ENCODE results near the gene CCL23.
A peak's percentile ranks its signal among the peaks of the same experiment; 100 is the strongest.
"Not testable (repeated sequence)": the region's sequence is repeated elsewhere in the genome, so short reads cannot be mapped to it uniquely, and the experiment has no call there.

Gene CCL23

DNA sequence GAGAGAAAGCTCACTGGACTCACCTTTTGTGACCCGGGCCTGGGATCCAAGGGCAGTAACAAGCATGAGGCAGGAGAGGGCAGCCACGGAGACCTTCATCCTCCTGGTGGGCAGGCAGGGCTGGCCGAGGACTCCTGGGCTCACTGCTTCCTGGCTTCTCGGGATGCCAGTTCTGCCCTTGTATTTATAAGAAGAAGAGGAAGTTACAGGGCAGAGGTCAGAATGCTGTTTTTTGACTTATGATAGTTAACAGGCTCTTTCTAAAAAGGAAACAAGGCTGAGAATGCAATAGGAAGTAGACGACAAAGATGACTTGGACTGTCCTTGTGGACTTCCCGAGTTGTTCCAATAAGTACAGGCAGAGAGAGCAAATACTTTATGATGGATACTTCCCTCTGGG is at the start of gene CCL23:
TSS of gene CCL23 (minus strand) at position 174 of the 400 bp plus-strand sequence. CDS start at position 99, 75 bp downstream.
- no peak for DNase-seq

- no peak for DNase-seq
These were observed 48.7 kb upstream of the CCL23 start for GRCh38 chr17:36066365-36066985.

DNA sequence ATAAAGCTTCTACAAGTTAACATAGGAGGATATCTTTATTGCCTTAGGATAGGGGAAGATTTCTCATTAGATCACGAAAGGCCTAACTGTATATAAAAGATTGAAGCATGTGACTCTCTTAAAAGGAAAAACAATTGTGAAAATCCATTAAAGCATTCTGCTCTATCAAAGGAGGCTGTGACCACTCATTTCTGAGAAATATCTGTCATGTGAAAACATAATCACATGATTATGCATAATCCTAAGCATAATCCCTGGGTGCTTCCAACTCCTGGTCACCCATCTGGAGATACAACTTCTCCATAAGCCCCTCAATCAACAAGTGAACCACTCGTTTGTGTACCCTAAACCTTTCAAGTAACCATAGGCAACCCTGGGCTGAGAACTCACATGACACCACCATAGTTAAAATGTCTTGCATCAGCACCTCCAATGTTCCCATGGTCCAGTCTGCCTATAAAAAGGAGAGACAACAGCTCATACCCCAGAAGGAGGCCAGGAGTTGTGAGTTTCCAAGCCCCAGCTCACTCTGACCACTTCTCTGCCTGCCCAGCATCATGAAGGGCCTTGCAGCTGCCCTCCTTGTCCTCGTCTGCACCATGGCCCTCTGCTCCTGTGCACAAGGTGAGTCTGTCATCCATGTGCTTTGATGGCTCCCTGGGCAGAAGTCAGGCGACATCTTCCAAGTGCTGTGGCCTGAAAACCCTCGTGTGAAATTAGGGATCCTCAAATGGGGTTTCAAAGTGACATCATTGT is 46.2 kb upstream of the CCL23 start, which contains the start of gene CCL18:
TSS of gene CCL18 (plus strand) at position 487 of the 756 bp plus-strand sequence. CDS start at position 558, 71 bp downstream.
- DNase-seq, result no peak

DNA sequence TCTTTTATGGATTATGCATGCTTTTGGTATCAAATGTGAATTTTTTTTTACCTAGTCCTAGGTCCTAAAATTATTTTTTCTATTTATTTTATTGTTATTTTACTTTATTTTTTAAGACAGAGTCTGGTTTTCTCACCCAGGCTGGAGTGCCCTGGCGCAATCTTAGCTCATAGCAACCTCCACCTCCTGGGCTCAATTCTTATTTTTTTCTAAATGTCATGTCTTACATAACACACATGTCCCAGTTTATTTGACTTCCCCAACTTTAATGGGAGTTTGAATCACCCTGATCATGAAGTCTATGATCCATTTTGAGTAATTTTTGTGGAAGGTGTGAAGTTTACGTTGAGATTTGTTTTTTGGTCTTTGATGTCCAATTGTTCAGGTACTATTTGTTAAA is 43.0 kb upstream of the CCL23 start:
- DNase-seq, result no peak

- DNase-seq, result no peak
These were observed 41.6 kb upstream of the CCL23 start for GRCh38 chr17:36059406-36059805.

GRCh38 chr17:36057911-36058310 is 40.1 kb upstream of the CCL23 start:
- no peak for DNase-seq

DNA sequence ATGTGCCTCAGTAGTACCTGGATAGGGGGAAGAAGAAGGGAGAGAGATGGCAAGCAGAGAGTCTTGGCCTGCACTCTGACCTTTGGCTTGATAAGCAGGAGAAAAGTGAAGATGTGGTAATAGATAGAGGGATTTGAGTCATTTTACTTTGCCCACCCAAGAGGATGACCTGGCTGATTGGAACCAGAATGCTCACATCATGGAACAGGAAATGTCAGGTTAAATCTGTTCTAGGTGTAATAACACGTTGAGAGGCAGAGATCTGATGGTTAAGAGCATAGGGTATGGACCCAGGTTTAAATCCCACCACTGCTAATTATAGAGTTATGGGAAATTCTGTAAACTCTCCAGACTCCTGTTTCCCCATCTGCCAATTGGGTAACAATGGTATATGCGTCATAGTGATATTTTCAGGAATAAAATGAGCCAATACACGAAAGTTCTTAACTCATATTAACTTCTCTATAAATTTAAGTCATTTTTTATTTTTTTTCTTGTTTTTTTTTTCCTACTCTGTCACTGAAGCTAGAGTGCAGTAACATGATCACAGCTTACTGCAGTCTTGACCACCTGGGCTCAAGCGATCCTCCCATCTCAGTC is 38.2 kb upstream of the CCL23 start:
- no peak for DNase-seq

- DNase-seq, result no peak
These were observed 37.4 kb upstream of the CCL23 start for GRCh38 chr17:36055171-36055570.

DNA sequence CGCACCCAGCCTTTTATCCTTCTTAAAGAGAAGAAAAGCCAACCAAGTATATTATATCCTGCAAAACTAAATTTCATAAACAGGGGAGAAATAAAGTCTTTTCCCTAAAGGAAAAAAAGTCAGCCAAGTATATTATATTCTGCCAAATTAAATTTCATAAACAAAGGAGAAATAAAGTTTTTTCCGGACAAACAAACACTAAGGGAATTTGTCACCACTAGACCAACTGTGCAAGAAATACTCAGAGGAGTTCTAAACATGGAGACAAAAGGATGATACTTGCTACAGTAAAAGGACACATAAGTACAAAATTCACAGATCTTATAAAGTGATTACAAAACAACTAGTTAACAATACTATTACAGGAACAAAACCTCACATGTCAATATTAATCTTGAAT is 31.9 kb upstream of the CCL23 start:
- DNase-seq, result no peak

- no peak for DNase-seq
These were observed 30.3 kb upstream of the CCL23 start for GRCh38 chr17:36048066-36048465.

DNA sequence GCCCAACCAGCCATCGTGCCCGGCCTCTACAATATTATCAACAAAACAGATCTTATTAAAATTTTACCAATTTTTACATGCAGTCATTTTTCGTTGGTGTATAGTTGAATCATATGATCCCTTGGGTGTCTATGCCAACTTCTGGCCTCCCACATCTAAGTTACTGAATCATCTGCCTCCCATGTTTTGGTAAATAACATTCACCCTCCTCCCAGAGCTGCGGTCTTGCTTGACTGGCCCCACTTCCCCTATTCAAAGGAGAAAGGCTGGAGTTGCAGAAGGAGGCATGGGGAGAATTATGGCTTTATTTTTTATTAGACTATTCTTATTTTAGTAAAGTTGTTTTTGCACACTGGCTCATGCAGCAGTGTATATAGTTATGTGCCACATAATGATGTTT is 18.5 kb upstream of the CCL23 start:
- DNase-seq, result no peak

- DNase-seq, result no peak
These were observed 16.4 kb upstream of the CCL23 start for GRCh38 chr17:36034127-36034526.

DNA sequence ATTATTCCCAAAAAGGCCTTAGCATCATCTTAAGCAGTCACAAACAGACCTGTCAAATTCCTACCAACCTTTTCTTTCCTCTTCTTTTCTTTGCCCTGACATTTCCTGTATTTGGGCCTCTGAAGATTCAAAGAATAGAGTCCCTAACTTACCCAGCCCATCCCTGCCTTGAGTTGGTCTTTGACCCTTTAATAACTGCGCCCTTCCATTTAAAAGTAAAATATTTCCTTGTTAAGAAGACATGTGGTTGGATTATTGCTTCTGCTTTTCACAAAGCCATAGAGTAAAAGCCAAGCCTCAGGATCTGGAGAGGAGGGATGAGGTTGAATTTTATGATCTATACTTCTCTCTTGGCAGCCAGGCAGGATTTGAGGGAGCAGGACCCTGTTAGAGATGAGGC is 13.2 kb upstream of the CCL23 start:
- no peak for DNase-seq

GRCh38 chr17:36027761-36028160 is 10.0 kb upstream of the CCL23 start:
- DNase-seq, result no peak

DNA sequence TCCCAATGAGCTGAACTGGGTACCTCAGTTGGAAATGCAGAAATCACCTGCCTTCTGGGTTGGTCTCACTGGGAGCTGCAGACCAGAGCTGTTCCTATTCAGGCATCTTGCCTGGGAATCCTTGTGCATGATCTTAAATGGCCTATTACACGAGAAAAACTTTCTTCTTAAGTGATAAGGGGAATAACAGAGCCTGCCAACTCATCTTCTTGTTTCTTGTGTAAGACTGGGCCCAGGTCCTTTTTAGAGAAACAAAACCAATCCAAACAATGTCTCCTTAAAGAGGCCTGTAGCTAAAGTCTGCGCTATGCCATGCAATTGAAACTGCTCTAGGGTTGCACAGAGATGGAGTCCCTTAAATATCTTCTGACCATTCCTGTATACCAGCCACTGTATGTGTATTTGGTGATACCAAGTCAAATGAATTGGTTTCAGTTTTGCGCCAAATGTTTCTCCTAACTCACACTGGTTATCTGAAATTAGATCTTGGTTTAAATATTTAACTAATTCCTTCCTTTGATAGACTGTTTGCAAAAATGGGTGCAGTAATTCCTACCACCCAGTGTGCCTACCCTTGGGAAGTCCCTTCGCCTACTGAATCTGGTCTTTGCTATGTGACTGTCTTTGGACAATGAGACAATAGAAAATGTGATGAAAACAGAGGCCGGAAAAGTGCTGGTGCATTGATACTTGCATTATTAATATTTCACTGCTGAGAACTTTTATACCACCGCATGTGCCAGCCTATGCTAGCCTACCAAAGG is 6.5 kb upstream of the CCL23 start:
- no peak for DNase-seq

GRCh38 chr17:36019423-36019822 is 1.7 kb upstream of the CCL23 start:
- DNase-seq, result no peak

DNA sequence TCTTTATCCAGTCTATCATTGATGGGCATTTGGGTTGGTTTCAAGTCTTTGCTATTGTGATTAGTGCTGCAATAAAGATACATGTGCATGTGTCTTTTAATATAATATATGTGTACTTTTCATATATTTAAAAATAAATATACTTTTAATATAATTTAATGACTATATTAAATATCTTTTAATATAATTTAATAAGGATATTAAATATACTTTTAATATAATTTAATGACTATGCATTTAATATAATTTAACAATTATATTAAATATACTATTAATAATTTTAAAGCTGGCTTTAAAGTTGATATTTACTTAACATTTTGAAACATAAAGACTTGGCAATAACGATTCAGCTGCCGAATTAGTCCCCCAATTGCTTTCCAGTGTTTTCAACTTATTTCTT is 1.2 kb downstream of the CCL23 start:
- no peak for DNase-seq

GRCh38 chr17:36015895-36016294 is 1.9 kb downstream of the CCL23 start:
- not testable (repeated sequence) for DNase-seq

DNA sequence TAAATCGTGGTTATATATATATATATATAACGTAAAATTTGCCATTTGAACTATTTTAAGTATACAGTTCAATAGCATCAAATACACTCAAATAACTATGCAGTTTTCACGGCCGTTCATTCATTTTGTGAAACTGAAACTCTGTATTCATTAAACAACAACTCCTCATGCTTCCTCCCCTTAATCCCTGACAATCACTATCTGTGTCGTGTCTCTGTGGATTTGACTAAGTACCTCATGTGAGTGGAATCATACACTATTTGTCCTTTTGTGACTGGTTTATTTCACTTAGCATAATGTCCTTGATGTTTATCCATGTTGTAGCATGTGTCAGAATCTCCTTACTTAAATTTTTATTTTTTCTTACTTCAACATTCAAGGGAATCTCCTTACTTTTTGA is 2.8 kb downstream of the CCL23 start:
- no peak for DNase-seq

GRCh38 chr17:36011201-36011600 is 6.6 kb downstream of the CCL23 start:
- DNase-seq, result no peak

- DNase-seq, result peak in 1 of 3 experiments; percentile 18
These were observed 8.6 kb downstream of the CCL23 start for GRCh38 chr17:36008998-36009665.

- DNase-seq, result no peak
These were observed 13.1 kb downstream of the CCL23 start for GRCh38 chr17:36004594-36005108.

- DNase-seq, result no peak
These were observed 15.1 kb downstream of the CCL23 start for GRCh38 chr17:36002631-36003030.

All from NCI-H1417 (cell line).